Karpas-422 (cell line): ENCODE data around the gene RRP8. TPM values are rescaled to one million over a fixed set of nuclear protein-coding genes. Genes with fewer than 3 reads are reported as not detected.

Experiments
- DNase-seq: peaks from one replicate; pipeline ENCODE4 v3.0.0-alpha.2; 2015
- H2AFZ ChIP-seq: fragments of 200-600 bp; sonication (generic); 2 replicates; pipeline ENCODE4 v1.6.1; 2014; ENCODE audit warnings: antibody characterized with exemption, low read length, mixed read lengths
- H3K27ac ChIP-seq: fragments of 200-600 bp; sonication (generic); 2 replicates; pipeline ENCODE4 v1.5.1; 2014; ENCODE audit warnings: mild to moderate bottlenecking, low read length, moderate library complexity
- H3K27me3 ChIP-seq: fragments of 200-600 bp; sonication (generic); 2 replicates; pipeline ENCODE4 v1.6.1; 2014; ENCODE audit warnings: low read length, mixed read lengths
- H3K36me3 ChIP-seq: fragments of 200-600 bp; sonication (generic); 2 replicates; pipeline ENCODE4 v1.6.1; 2014; ENCODE audit warnings: low read length, mixed read lengths; ENCODE audit not compliant: insufficient read depth
- H3K4me1 ChIP-seq: fragments of 200-600 bp; sonication (generic); 2 replicates; pipeline ENCODE4 v1.6.1; 2014; ENCODE audit warnings: mild to moderate bottlenecking, low read length, mixed read lengths
- H3K4me2 ChIP-seq: fragments of 200-600 bp; sonication (generic); 2 replicates; pipeline ENCODE4 v1.6.1; 2014; ENCODE audit warnings: low read length, low read depth, mild to moderate bottlenecking; ENCODE audit not compliant: poor library complexity, severe bottlenecking
- H3K4me3 ChIP-seq: fragments of 200-600 bp; sonication (generic); 2 replicates; pipeline ENCODE4 v1.5.1; 2014; ENCODE audit warnings: mild to moderate bottlenecking, antibody characterized with exemption, low read length, mixed read lengths
- H3K79me2 ChIP-seq: fragments of 200-600 bp; sonication (generic); 2 replicates; pipeline ENCODE4 v1.6.1; 2014; ENCODE audit warnings: mild to moderate bottlenecking, low read length, mixed read lengths
- H3K9ac ChIP-seq: fragments of 200-600 bp; sonication (generic); 2 replicates; pipeline ENCODE4 v1.6.0; 2014; ENCODE audit warnings: low read length
- H3K9me2 ChIP-seq: fragments of 200-600 bp; sonication (generic), shearing (Covaris generic); replicated peaks from 2 replicates; pipeline ENCODE4 v1.6.0; 2014; ENCODE audit warnings: mild to moderate bottlenecking, low read length, moderate library complexity; ENCODE audit not compliant: insufficient read depth
- H3K9me3 ChIP-seq: fragments of 300-700, 200-600 bp; sonication (generic); 2 replicates; pipeline ENCODE4 v1.6.1; 2014; ENCODE audit warnings: low read length, mixed read lengths
- H4K20me1 ChIP-seq: fragments of 200-600 bp; sonication (generic); 2 replicates; pipeline ENCODE4 v1.6.1; 2014; ENCODE audit warnings: mild to moderate bottlenecking, antibody characterized with exemption, low read length, low read depth; ENCODE audit not compliant: insufficient read depth
- total RNA-seq: library from RNA; depleted of rRNA; stranded (reverse); fragments of >200 nt; shearing (Covaris generic); gene quantifications from 2 replicates; pipeline ENCODE4 v1.2.3, GENCODE V29; 2014; ENCODE audit warnings: low replicate concordance

RRP8 gene
- total RNA-seq, 1 experiment from 2014 or later = 10.8 TPM

DNA sequence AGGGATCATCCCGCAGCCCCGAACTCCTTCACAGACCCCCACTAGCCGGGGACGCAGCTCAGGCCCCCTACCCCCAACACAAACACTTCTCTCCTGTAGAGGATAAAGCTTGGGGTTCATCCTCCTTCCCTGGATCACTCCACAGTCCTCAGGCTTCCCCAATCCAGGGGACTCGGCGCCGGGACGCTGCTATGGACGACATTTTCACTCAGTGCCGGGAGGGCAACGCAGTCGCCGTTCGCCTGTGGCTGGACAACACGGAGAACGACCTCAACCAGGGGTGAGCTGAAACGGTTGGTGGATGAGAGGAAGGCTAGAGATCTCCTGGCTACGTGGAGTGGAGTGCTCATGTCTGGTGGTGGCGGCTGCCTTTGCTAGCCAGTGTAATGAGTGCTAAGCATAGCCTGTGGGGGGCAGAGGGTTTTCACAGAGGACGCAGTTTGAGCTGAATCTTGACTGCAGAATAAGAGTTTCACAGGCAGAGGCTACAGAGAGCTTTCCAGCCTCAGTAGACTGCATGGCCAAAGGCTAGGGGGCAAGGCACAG is 738 bp upstream of the RRP8 start:
- H3K27ac ChIP-seq = peak overlapping the region; percentile 57
- peaks cover 86% of the 10 kb centered on the region for H3K79me2 ChIP-seq
- DNase-seq = peak; percentile 82
- H4K20me1 ChIP-seq = peaks cover 16% of the 10 kb centered on the region; the same call in 1 of the 2 replicates
- H2AFZ ChIP-seq = peak overlapping the region; percentile 64; the same call in 1 of the 2 replicates
- peak overlapping the region; percentile 96 for H3K4me3 ChIP-seq
- no peaks in the 10 kb centered on the region for H3K9me2 ChIP-seq
- H3K4me1 ChIP-seq = peaks cover 50% of the 10 kb centered on the region
- H3K4me2 ChIP-seq = peak overlapping the region; percentile 96
- peak overlapping the region; percentile 90 for H3K9ac ChIP-seq
- H3K27me3 ChIP-seq = no peaks in the 10 kb centered on the region
- H3K36me3 ChIP-seq = peaks cover 27% of the 10 kb centered on the region
- H3K9me3 ChIP-seq = no peaks in the 10 kb centered on the region

DNA sequence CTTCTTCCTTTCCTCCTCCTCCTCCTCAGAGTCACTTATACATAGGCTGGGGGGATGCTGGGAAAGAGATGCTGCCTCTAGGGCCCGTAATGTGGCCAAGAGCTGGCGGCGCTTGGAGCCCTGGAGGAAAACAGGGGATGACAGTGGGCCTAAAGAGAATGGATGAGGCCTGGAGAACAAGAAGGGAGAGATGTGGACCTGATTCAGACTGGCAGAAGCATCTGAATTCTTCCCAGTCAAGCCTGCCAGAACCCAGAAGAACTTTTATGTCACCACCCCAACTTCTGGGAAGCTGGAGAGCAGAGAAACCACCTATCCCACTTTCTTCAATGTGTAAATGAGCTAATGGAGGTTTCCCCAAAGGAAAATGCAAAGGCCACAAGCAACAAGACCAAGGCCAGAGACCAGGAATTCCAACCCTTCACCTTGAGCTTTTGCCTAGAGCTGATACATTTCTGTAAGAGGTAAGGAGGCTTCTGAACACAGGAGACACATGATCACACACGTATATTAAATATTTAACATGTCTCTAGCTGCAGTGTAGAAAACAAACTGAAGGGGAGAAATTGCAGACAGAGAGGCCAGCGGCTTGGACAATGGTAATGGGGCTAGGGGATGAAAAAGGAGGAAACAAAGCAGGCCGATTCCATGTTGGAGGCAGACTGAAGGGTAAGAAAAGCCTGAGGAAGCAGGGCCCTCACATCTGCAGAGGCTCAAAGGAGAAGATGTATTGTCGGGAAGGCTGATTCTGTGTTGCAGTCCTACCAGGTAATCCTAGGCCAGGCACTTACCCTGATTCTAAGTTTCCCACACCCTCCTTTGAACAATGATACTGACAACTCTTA is 1.1 kb downstream of the RRP8 start:
- H4K20me1 ChIP-seq = peaks cover 19% of the 10 kb centered on the region; the same call in 1 of the 2 replicates
- no peaks in the 10 kb centered on the region for H3K9me3 ChIP-seq
- peak overlapping the region; percentile 96 for H3K4me3 ChIP-seq
- peaks cover 40% of the 10 kb centered on the region for H3K4me1 ChIP-seq
- peaks cover 92% of the 10 kb centered on the region for H3K79me2 ChIP-seq
- no peaks in the 10 kb centered on the region for H3K9me2 ChIP-seq
- peaks cover 23% of the 10 kb centered on the region; the same call in 1 of the 2 replicates for H3K36me3 ChIP-seq
- no peaks in the 10 kb centered on the region for H3K27me3 ChIP-seq
- DNase-seq = no peak
- peak overlapping the region; percentile 96 for H3K4me2 ChIP-seq
- H3K27ac ChIP-seq = peak overlapping the region; percentile 20; the same call in 1 of the 2 replicates
- peak overlapping the region; percentile 90 for H3K9ac ChIP-seq
- H2AFZ ChIP-seq = no peak overlapping the region

DNA sequence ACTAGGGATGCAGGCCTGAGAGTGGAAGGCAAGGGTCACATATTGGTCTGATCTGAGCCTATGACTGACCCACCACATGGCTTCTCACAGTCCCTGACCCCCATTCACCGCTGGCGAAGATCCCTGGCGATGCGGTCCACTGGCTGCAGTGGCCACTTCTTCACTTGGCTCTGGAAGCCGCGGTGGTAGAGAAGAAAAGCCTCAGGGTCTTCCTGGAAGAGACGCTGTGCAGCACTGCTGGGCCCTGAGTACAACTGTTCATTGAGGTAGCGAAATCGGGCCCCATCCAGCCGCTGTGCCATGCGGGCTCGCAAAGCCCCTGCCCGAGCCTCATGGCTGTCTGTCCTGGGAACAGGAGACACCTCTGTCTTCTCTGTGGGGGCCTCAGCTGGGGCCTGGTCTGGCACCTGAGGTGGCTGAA is 2.4 kb downstream of the RRP8 start:
- H3K4me3 ChIP-seq = no peak overlapping the region
- peaks cover 79% of the 10 kb centered on the region for H3K79me2 ChIP-seq
- no peak overlapping the region for H3K27ac ChIP-seq
- H2AFZ ChIP-seq = no peak overlapping the region
- H3K36me3 ChIP-seq = peaks cover 35% of the 10 kb centered on the region; the same call in 1 of the 2 replicates
- H3K9me3 ChIP-seq = no peaks in the 10 kb centered on the region
- peaks cover 27% of the 10 kb centered on the region for H3K4me1 ChIP-seq
- DNase-seq = no peak
- H3K4me2 ChIP-seq = no peak overlapping the region
- H3K27me3 ChIP-seq = no peaks in the 10 kb centered on the region
- H3K9me2 ChIP-seq = no peaks in the 10 kb centered on the region
- peaks cover 19% of the 10 kb centered on the region; the same call in 1 of the 2 replicates for H4K20me1 ChIP-seq
- no peak overlapping the region for H3K9ac ChIP-seq

DNA sequence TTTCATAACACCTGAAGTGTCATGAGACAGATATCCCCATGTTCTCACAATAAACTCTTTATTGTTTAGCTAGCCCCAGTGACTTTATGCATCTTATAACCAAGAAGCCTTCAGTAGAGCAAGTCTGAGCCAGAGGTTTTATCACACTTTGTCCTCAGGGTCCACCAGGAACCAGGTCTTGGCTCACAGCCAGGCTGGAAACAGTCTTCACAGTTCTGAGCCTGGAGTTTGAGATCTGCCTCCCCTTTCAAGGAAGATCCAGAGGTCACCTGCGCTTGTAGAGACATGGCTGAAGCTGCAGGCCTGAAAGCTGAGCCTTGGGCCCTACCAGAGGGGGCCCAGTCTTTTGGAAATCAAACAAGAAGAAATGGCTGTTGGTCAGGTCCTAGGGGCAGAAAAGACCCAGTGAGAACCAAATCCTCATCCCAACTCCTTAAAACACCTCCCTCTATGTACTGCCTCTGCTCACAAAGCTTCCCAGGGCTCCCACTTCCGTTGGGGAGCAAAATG is 3.5 kb downstream of the RRP8 start:
- H3K4me1 ChIP-seq = peaks cover 16% of the 10 kb centered on the region
- peaks cover 39% of the 10 kb centered on the region; the same call in 1 of the 2 replicates for H3K36me3 ChIP-seq
- no peak overlapping the region for H3K4me3 ChIP-seq
- H3K4me2 ChIP-seq = no peak overlapping the region
- H3K9me3 ChIP-seq = no peaks in the 10 kb centered on the region
- no peak overlapping the region for H2AFZ ChIP-seq
- no peaks in the 10 kb centered on the region for H3K27me3 ChIP-seq
- peaks cover 19% of the 10 kb centered on the region; the same call in 1 of the 2 replicates for H4K20me1 ChIP-seq
- H3K79me2 ChIP-seq = peaks cover 74% of the 10 kb centered on the region
- no peak overlapping the region for H3K9ac ChIP-seq
- no peak overlapping the region for H3K27ac ChIP-seq
- DNase-seq = no peak
- no peaks in the 10 kb centered on the region for H3K9me2 ChIP-seq

DNA sequence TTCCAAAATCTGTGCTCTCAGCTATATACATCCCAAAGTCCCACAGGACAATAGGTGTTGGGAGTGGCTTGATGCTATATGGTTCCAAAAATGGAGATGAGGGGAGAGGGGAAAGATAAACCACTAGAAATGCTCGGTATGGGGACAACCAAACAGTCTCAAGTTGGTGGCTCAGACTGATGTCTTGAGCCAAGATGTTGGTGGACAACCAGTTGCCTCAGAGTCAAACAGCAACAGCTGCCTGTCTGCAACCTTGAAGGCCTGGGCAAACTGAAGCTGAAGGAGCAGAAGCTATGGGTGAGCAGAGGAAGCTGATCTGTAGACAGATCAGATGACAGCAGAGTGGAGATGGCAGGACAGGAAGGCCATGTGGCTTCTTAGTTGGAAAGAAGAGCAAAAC is 4.0 kb downstream of the RRP8 start:
- H3K27me3 ChIP-seq = no peaks in the 10 kb centered on the region
- no peak overlapping the region for H3K4me2 ChIP-seq
- H3K36me3 ChIP-seq = peaks cover 39% of the 10 kb centered on the region; the same call in 1 of the 2 replicates
- H3K9me3 ChIP-seq = no peaks in the 10 kb centered on the region
- H3K4me1 ChIP-seq = peaks cover 11% of the 10 kb centered on the region
- H3K9me2 ChIP-seq = no peaks in the 10 kb centered on the region
- H3K4me3 ChIP-seq = no peak overlapping the region
- no peak overlapping the region for H2AFZ ChIP-seq
- H3K79me2 ChIP-seq = peaks cover 69% of the 10 kb centered on the region
- peaks cover 19% of the 10 kb centered on the region; the same call in 1 of the 2 replicates for H4K20me1 ChIP-seq
- DNase-seq = no peak
- no peak overlapping the region for H3K9ac ChIP-seq
- H3K27ac ChIP-seq = no peak overlapping the region

DNA sequence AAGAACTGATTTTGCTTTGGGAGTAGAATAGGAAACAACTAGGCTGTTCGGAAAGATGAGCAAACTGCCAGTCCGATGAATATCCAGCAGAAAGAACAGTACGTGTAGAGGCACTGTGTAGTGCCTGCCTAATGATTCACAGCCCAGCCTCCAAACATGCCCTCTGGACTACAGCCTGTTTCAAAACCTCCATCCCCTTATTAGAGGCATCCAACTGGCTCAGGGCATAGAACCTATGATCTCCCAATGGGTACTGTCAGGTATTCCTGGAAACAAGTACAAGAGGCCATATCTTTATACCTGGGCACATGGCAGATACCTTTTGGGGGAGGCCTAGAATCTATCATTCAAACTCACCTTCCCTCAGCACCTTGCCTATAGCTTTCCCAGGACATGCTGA is 4.9 kb downstream of the RRP8 start:
- Histone ChIP-seq H3K27ac (no peak overlapping the region), H3K9me2 (no peaks in the 10 kb centered on the region), H4K20me1 (peaks cover 19% of the 10 kb centered on the region; the same call in 1 of the 2 replicates), H2AFZ (no peak overlapping the region), H3K36me3 (peaks cover 39% of the 10 kb centered on the region; the same call in 1 of the 2 replicates), H3K4me3 (no peak overlapping the region), H3K4me1 (peaks cover 10% of the 10 kb centered on the region), H3K9me3 (no peaks in the 10 kb centered on the region), H3K9ac (no peak overlapping the region), H3K4me2 (no peak overlapping the region), H3K79me2 (peaks cover 60% of the 10 kb centered on the region), H3K27me3 (no peaks in the 10 kb centered on the region)
- no peak for DNase-seq

DNA sequence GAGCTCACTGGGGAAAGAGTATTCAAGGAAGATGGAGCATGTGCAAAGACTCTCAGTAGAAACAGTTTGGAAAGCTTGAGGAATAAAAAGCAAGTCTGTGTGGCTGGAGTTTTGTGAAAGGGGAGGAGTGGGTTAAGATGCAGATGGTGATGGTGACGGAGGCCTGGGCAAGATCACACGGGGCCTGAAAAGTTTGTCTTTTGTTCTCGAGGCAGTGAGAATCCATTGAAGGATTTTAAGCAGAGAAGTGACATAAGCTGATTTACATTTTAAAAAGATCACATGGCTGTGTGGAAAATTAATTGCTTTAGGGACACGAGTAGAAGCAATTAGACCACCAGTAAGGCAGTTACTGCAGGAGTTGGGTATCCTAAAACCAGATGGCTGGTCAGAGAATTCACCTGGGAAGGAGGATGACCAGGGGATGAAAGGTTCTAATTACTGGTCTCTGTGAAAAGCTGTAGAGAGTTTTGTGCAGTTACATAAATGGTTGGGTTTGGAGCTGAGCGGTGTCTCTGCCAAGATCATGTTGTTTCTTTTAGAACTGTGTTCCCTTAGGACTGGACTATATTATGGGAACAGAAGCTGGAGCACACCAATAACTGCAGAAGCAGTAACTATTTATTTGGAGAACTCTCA is 7.1 kb downstream of the RRP8 start:
- Histone ChIP-seq H4K20me1 (peaks cover 11% of the 10 kb centered on the region; the same call in 1 of the 2 replicates), H3K79me2 (peaks cover 39% of the 10 kb centered on the region), H3K4me1 (no peaks in the 10 kb centered on the region), H3K27me3 (no peaks in the 10 kb centered on the region), H2AFZ (no peak overlapping the region), H3K36me3 (peaks cover 46% of the 10 kb centered on the region; the same call in 1 of the 2 replicates), H3K9me3 (no peaks in the 10 kb centered on the region), H3K9ac (no peak overlapping the region), H3K27ac (no peak overlapping the region), H3K9me2 (no peaks in the 10 kb centered on the region), H3K4me3 (no peak overlapping the region), H3K4me2 (no peak overlapping the region)
- DNase-seq = no peak
